Activated CD4-positive, alpha-beta T cell treated with anti-CD3 and anti-CD28 coated beads, Interleukin-10, Interleukin-2, amounts not matched to agents 100 ng/mL and 50 ng/mL, durations not matched to agents 16 hours and 8 hours (primary cell): ENCODE data around the gene RELN.
"Not testable (repeated sequence)": the region's sequence is repeated elsewhere in the genome, so short reads cannot be mapped to it uniquely, and the experiment has no call there.

Experiments
- DNase-seq: peaks from one replicate; pipeline ENCODE4 v3.0.0-alpha.2; 2020

RELN gene

DNA sequence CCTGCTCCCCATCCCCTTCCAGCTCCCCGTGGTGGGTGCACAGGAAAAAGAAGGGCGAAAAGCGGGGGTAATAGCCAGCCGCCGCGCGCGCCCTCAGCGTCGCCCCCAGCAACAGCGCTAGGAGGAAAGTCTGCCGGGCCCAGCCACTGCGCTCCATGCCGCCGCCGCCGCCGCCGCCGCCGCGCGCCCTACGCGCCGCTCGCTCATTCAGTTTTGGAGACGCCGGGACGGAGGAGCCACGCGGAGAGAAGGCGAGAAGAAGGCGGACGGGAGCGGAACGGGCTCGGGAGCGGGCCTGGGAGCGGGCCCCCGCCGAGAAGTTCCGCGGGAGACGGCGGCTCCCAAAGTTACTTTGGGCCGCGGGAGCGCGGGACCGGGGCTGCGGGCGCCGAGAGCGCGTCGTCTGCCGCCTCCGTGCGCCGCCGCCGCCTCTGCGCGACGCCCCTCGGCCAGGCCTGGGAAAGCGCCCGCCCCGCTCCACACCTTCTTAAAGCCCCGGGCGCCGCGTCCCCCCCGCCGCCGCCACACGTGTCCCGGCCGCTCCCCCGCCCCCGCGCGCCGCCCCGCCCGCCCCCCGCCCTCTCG is at the start of gene RELN:
TSS of gene RELN (minus strand) at position 459 of the 585 bp plus-strand sequence. CDS start at position 157, 302 bp downstream.
- DNase-seq = no peak

DNA sequence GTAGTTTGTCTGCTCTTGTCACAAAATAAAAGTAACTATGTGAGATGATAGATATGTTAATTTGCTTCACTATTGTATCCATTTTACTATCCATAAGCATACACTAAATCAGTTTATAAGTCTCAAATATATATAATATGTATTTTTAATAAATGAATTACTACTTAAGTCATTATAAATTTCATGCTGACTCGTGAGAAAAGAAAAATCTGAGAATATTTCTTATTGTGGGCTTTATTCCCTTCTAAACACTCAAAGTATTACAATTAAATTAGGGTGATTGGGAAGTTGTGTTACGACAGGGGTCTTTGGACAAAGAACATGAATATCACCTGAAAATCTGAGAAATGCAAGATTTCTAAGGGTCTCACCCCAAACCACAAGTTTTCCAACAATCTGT is 48.7 kb upstream of the RELN start:
- DNase-seq = no peak

DNA sequence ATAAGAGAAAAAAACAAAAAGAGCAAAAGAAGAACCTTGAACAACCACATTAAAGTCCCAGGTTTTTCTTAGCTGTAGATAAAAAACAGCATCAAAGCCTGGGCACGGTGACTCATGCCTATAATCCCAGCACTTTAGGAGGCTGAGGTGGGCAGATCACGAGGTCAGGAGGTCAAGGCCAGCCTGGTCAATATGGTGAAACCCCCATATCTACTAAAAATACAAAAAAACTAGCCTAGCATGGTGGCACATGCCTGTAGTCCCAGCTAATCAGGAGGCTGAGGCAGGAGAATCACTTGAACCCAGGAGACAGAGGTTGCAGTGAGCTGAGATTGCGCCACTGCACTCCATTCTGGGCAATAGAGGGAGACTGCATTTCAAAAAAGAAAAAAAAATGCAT is 47.4 kb upstream of the RELN start:
- not testable (repeated sequence) for DNase-seq

DNA sequence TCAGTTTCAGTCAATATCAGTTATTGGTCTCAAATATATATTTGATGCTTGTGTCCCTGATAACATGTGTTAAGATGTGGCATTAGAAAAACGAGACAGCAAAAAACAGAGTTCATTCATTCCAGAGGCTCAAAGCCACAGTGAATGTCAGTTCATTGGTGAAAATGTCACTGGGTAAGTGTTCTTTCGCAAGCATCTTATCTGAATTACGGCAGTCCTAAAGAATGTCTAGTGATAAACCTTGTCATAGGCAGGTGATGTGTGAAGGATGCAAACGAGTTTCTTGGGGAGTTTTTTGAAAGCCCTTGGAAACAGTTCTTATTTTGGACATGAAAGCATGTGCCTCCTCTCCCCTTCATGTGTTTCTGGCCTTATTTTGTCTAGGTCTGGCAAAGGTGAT is 45.9 kb upstream of the RELN start:
- no peak for DNase-seq

DNA sequence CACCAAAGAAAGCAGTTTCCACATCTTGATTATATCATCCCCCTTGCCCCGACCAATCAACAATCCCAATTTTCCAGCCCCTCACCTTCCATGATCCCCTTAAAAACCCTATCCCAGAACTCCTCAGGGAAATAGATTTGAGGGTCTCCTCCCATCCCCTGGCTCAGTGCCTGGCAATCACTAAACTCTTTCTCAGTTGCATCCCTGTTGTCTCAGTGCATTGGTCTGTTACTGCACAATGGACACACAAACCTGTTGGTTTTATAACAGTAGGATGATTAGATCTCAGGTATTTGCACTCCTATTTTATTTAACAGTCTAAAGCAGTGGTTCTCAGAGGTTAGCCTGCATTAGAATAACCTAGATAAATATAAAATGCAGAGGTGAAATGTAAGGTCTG is 45.2 kb upstream of the RELN start:
- DNase-seq = no peak

DNA sequence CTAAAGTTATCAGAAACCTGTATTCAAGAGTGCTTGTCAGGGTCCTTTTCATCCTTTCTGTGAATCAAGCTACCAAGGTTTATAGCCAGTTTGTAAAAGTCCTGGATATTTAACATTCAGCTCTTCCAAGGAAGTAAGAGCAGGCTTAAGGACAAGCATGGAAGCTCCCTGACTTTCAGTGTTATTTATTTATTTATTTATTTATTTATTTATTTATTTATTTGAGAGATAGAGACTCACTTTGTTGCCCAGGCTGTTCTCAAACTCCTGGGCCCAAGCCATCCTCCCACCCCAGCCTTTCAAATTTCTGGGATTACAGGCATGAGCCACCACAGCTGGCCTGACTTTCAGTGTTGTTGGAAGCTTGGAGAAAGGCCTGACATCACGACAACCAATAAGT is 44.4 kb upstream of the RELN start:
- DNase-seq = no peak

DNA sequence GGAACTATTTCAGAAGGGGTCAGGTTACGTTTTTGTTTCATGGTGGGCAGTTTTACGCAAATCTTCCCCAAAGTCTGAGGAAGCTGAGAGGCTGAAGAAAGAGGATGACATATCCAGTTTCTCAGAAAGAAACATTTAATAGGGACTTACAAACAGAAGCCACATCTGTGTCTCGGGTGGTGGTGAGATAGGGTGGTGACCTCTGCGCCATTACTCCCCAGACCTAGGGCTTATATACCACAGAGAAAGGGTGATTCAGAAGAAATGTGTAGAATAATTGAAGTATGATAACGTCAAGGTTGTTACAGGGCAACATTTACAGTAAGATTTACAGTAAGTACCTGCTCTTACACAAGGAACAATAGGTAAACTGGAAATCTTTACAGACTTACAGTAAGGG is 43.0 kb upstream of the RELN start:
- DNase-seq = no peak

DNA sequence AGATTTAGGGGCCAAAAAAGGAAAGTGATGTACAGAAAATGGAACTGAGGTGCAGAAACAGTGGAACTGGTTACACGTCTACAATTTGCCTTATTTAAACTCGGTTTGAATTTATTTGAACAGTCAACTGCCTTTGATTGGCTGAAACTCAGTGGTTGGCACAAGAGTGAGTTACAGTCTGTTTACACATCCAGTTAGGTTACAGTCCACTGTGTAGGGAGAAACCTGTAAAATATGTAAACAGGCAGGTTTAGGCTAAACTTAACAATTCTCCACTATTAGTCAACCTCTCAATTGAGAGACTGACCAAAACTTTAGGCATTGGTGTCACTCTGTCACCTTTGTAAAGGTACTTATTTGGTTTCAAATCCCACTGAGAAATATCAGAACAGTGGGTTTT is 40.3 kb upstream of the RELN start:
- no peak for DNase-seq

DNA sequence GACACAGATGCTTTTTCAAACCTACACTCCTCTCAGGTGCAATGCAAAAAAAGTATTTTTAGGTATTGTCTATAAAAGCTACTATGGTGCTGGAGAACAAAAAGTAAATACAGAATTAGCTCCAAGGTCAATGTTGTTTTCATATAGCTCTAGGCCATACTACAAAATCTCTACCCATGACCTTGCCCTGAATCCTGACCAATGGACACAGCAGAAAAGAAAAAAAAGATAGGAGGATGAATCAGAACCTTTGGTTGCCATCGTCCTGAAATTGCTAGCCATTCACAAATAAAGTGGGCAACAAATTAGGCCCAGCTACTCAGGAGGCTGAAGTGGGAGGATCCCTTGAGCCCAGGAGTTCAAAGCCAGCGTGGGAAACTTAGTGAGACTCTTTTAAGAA is 35.2 kb upstream of the RELN start:
- no peak for DNase-seq

DNA sequence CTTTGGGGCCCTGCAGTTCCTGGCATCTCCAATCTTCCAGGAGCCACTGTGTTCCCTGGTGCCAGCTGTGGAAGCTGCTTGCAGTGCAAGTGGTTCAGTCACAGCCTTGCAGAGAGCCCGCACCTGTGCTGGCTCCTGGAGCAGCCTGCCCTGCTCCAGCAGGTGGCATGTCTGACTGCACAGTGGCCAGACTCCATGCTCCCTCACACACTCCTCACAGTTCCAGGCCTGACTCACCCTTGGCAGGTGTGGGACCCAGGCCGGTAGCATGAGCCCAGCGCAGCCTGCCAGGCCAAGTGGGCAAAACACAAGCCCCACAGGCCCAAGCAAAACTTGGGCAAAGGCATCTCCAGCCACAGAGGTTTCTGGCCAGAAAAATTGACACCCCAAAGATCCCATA is 33.6 kb upstream of the RELN start:
- DNase-seq = no peak

DNA sequence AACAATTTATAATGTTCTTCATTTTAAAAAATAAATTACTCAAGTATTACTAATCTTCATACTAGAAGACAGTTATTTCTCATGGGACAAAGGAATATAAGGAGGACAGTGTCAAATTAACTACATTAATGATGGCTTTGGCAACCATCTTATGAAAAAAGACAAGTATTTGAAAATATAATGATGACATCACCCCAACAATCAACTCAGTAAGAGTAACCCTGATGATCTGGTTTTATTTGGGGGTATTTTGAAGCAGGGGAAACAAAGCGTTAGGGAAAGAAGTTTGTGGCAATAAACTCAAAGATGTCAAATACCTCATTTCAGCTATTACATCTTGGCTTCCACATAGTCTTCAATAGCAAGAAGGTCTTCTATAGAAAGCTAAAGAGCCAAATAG is 29.0 kb upstream of the RELN start:
- no peak for DNase-seq

DNA sequence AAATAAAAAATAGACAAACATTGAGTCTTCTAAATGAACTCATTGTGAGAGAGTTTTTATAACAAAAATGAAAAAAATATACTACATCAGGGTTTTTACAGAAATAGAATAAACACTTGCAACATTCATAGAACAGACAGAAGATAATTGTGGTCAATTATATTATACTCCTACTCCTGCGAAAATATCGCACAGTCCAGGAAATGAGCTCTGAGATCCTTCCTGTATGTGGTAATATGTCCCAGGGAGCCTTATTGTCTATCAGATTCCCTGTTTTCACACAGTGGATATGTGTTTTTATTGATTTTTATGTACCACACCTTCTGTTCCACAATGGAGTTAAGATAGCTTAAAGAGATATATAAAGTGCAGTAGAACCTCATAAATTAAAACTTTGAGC is 27.5 kb upstream of the RELN start:
- no peak for DNase-seq

DNA sequence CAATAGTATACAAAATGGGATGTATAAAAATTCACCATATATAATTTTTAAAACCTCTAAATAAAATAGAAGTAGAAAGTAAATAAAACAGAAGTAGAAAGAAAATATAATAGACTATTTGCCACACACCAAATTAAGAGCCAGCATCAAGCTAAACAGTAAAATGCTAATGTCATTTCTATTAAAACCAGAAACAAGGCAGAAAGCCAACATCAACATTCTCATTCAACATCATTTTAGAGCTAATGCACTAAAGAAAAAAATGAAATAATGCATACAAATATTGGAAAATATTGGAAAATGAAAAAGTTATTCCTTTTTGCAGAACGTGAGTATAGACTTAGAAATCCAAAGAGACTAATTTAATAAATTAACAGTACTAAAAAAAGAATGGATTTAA is 23.4 kb upstream of the RELN start:
- DNase-seq = no peak

DNA sequence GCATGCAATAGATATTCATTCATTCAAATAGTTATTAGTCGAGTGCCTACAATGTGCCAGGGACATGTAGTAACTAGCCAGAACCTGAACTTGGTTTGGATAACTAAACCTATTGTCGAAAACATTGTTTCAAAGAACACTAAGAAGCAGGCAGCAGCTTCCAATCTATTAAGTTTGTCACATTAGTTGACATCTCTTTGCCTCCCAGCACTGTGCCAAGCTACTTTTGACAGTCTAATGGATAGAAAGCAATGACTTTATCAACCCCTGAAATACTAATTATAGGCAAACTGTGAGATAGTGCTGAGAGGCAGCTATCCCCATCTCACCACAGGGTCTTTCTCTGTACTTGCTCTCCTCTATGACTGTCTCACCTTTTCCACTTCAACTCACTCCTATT is 22.4 kb upstream of the RELN start:
- no peak for DNase-seq

DNA sequence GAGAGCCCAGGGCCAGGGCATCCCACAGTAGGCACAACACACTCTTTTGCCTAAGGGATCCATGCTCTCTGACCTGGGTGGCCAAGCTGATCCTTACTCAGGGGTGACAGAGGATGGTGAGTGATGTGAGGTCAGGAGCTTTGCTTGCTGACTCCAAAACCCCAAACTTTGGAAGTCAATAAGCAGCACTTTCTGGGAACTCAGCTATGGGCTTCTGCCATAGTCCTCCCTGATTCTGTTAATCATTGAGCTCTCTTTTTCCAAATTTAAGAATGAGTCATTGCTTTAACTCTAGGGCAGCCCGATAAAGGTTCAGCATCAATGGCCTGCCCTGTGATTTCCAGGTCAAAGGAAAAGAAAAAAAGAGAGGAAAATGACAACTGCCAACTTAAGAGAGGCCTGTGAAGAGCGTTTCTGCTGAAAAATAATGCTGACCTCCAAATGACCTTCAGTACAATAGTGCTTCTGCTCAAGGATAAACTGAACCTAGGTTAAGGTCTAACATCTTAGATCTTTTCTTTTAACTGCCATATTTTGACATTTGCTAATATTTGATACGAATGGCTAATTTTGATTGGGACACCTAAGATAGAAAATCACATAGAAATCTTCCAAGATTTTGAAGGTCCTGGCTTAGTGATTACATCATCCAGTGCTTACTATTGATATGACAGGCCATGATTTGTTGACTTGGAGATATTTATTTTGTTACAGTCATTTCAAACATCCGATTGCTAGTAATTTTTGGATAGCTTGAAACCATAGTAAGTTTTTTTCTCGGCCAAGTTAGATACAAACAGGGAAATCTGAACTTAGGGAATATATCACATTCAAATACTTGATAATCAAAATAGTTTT is 20.8 kb upstream of the RELN start:
- DNase-seq = no peak

DNA sequence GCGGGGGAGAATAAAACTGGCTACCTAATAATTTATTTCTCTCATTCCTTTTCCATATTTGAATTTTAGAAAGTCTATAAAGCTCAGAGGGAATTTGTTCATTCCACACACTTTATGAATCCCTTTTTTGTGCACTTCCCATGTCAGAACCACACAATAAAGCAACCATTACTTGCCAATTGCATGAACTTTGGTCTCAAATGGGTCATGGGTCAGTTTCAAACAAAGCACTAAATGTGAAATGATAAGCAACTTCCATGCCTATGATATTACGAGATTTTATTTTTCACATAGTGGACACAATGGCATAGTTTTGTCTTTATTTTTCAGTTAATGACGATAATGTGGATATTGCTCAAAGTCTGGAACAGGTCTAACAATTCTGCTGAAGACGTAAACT is 18.6 kb upstream of the RELN start:
- DNase-seq = no peak

DNA sequence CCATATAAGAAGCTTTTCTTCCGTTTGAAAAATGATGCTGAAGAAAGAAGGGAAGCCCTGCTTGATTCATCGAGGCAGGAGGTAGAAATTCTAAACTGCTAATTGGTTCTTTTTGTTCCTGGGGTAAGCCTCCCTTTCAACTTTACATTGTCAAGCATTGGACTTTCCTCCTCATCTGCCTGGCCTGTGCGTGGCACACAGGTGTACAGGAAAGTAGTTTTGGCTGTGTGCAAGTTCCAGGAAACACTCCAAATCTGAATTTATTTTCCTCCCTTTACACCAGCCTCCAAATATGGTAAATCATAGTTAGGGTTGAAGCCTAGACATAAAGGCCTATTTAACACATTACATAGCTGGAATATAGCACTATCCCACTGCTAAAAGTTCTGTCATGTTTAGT is 18.2 kb upstream of the RELN start:
- DNase-seq = no peak

DNA sequence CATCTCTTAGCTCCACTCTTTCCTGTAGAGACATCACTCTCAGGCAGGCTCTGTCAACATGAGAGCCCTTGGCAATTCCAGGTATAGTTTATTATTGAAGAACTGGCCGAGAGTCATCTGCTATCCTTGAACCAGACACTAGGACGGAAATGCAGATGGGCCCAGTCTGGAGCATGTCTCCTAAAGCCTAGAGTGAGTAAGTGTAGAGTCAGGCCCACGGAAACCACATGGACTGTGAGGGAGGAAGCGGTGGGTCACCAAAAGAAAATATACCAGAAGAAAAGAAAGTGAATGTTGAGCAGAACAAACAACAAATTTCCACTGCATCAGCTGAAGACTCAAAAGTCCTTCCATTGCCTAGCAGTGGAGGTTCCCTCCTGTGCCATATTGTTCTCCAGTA is 15.7 kb upstream of the RELN start:
- no peak for DNase-seq

DNA sequence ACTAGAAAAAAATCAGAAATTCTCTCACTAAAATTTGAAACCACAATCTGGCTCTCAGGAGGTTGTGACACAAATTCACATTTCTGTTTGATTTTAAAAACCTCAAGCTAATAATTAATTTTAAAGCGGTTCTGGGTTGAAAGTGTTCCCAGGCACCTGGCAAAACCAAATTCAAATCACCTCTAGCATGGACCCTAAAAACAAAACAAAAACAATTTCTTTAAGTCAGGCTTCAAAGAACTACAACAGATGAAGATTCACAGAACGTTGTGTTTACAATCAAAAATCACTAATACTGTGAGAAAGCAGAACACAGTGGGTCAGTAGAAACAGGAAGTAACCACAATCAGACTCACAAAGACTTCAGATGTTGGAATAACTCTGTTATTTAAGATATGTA is 7.2 kb upstream of the RELN start:
- no peak for DNase-seq

DNA sequence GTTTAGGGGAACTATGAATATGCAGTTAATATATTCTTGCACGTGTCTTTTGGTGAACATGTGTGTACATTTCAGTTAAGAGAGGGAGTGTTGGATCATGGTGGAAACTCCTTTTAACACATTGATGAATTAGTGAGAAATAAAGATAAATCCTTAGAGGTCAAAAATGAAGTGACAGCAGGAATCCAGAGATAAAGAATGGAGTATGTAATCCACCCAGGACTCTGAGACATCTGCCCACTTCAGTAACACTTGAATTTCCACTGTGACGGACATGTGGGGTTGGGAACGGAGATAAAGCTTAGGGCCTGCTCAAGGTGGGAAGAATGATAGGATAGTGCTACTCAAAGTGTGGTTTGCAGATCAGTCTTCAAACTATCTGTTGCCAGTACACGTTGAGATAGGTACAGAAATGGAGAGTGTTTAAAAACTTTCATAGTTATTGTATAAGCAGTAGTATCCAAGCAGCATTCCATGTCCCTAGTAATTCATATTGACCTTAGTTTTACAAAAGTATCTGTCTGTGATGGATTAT is 6.6 kb upstream of the RELN start:
- no peak for DNase-seq

DNA sequence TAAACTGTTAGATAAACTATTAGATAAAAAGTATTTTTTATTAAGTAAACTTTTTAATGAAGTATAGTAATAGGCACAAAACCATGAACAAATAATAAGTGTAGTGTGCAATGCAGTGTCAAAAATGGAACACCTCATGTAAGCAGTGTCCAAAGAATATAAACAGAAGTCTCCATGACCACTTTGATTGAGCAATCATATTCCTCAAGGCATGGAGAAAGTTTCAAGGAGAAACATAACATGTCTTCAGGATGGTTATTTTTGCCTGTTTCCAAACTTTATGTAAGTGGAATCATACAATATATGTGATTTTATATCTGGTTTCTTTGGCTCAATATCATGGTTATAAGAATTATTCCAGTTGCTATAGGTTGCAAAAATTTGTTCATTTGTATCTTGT is 6.1 kb upstream of the RELN start:
- no peak for DNase-seq

DNA sequence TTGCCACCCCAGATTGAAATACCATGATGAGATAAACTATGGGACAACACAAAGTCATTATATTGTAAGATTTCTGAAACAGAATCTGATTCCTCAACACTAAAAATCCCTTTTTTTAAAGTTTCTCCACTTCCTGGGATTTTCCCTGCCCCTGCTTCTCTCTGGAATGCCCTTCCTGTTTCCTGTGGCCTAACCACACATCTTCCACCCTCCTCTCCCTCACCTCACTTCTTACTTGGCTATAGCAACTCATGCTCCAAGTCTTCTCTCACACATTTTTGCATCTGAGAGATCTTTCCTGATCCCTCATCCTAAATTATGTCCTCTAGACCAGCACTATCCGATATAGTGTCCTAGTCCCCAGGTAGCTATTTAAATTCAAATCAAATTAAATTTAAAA is 4.1 kb upstream of the RELN start:
- no peak for DNase-seq

DNA sequence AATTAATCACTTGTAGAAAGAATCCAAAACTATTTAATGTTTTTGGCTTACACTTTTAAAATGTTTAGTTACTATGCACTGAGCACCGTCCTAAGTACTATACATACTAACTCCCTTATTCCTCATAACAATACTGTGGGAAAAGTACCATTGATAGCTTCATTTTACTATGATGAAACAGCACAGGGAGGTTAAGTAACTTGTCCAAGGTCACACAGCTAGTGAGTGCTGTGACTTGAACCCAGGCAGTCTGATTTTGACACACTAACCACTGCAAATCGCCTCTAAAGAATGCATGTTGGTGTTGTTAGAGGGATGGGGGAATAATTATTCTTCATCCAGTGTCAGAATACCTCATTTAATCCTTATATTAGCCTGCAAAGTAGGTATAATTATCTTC is 1.9 kb upstream of the RELN start:
- no peak for DNase-seq

DNA sequence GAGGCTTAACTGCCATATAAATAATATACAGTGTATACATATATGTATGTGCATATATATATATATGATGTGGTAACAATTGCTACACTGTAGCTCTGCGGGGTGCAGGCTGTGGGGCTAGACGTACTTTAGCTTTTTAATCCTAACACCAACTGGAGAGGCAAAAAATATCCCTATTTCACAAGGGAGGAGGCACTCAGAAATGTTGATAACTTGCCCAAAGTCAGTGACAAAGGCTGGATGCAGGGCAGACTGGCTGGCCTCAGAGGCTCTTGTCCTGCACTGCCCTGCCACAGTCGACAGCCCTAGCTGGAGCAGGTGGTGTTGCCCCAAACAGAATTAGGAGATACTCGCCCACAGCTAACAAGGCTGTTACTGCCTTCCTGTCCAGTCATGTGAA is 1.5 kb upstream of the RELN start:
- no peak for DNase-seq
